ENCODE results near the gene ATG3.
"Not testable (repeated sequence)": the region's sequence is repeated elsewhere in the genome, so short reads cannot be mapped to it uniquely, and the experiment has no call there.

Gene ATG3

GRCh38 chr3:112498914-112499711 is 62.6 kb downstream of the ATG3 start, which contains the start of gene BTLA:
Gene BTLA (minus strand): TSS chr3:112499472. CDS start chr3:112499358, 114 bp downstream.
- Histone ChIP-seq H3K4me1 (ENCODE audit: control insufficient read depth, insufficient read depth, low read length) (no peaks in the 10 kb centered on the region), H3K27me3 (ENCODE audit: control insufficient read depth in 1 of 2, insufficient read depth in 2 of 2, low read length in 2 of 2) (no peaks in the 10 kb centered on the region), H3K4me3 (ENCODE audit: low read length in 2 of 2) (no peak within 1 kb of the TSS), H3K9me3 (ENCODE audit: control insufficient read depth in 2 of 2, low read length in 2 of 2) (no peaks in the 10 kb centered on the region), H3K27ac (ENCODE audit: low read length) (no peak within 1 kb of the TSS), H3K36me3 (ENCODE audit: control insufficient read depth in 2 of 2, insufficient read depth in 2 of 2, low read length in 2 of 2) (no peaks in the 10 kb centered on the region), H3K9ac (ENCODE audit: low read length in 2 of 2) (no peak within 1 kb of the TSS)

GRCh38 chr3:112497897-112498548 is 63.7 kb downstream of the ATG3 start:
- Histone ChIP-seq H3K4me3 (ENCODE audit: low read length in 2 of 2) (no peak overlapping the region), H3K9ac (ENCODE audit: low read length in 2 of 2) (no peak overlapping the region), H3K27me3 (ENCODE audit: control insufficient read depth in 1 of 2, insufficient read depth in 2 of 2, low read length in 2 of 2) (no peaks in the 10 kb centered on the region), H3K4me1 (ENCODE audit: control insufficient read depth, insufficient read depth, low read length) (no peaks in the 10 kb centered on the region), H3K36me3 (ENCODE audit: control insufficient read depth in 2 of 2, insufficient read depth in 2 of 2, low read length in 2 of 2) (no peaks in the 10 kb centered on the region), H3K9me3 (ENCODE audit: control insufficient read depth in 2 of 2, low read length in 2 of 2) (no peaks in the 10 kb centered on the region), H3K27ac (ENCODE audit: low read length) (no peak overlapping the region)

DNA sequence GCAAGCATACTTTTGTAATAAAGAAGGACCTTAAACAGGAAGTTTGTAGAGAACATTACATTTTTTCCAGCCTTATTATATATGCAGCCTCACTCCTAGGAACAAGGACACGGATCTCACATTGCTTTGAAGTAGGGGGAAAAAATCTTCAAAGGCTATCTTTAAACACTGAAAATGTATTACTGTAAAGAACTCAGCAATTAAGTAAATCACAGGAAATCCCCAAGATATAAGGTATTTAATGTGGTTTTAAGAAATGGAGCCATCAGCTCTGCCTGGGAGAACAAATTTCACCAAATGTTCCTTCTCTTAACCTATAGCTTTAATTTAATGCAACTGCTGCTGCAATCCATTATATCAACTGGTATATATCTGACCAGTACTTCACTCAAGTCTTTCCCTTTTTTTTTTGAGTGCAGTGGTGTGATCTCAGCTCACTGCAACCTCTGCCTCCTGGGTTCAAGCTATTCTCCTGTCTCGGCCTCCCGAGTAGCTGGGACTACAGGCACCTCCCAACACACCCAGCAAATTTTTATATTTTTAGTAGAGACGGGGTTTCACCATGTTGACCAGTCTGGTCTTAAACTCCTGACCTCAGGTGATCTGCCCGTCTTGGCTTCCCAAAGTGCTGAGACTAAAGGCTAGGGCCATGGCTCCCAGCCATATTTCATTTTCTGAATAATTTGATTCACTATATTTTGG is 65.2 kb downstream of the ATG3 start:
- H3K4me1 ChIP-seq (ENCODE audit: control insufficient read depth, insufficient read depth, low read length), result no peaks in the 10 kb centered on the region
- no peaks in the 10 kb centered on the region for H3K9me3 ChIP-seq (ENCODE audit: control insufficient read depth in 2 of 2, low read length in 2 of 2)
- H3K9ac ChIP-seq (ENCODE audit: low read length in 2 of 2), result no peak overlapping the region
- H3K36me3 ChIP-seq (ENCODE audit: control insufficient read depth in 2 of 2, insufficient read depth in 2 of 2, low read length in 2 of 2), result no peaks in the 10 kb centered on the region
- no peak overlapping the region for H3K27ac ChIP-seq (ENCODE audit: low read length)
- H3K4me3 ChIP-seq (ENCODE audit: low read length in 2 of 2), result no peak overlapping the region
- no peaks in the 10 kb centered on the region for H3K27me3 ChIP-seq (ENCODE audit: control insufficient read depth in 1 of 2, insufficient read depth in 2 of 2, low read length in 2 of 2)

- H3K4me3 ChIP-seq (ENCODE audit: low read length in 2 of 2); H3K27me3 ChIP-seq (ENCODE audit: control insufficient read depth in 1 of 2, insufficient read depth in 2 of 2, low read length in 2 of 2); H3K9ac ChIP-seq (ENCODE audit: low read length in 2 of 2); H3K27ac ChIP-seq (ENCODE audit: low read length); H3K4me1 ChIP-seq (ENCODE audit: control insufficient read depth, insufficient read depth, low read length); H3K36me3 ChIP-seq (ENCODE audit: control insufficient read depth in 2 of 2, insufficient read depth in 2 of 2, low read length in 2 of 2); H3K9me3 ChIP-seq (ENCODE audit: control insufficient read depth in 2 of 2, low read length in 2 of 2): not testable (repeated sequence)
These were observed 67.4 kb downstream of the ATG3 start for GRCh38 chr3:112494448-112494767.

DNA sequence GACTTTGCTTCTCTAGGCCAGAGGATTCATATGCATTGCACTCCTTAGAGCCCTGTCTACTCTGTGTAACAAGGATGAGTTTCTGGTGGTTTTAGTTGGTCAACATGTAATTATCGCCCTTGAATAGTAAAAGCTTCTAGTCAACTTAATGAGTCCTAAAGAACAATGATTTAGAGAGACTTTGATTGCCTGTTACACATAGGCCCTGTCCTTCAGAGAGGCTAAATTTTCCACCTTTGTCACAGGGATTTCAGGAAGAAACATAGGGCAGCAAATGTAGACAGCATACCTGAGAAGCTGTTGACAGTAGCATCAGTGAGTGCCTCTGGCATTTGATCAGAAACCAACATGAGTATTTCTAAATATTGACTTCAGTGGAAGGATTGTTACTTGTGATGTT is 69.6 kb downstream of the ATG3 start:
- Histone ChIP-seq H3K4me1 (ENCODE audit: control insufficient read depth, insufficient read depth, low read length) (no peaks in the 10 kb centered on the region), H3K9me3 (ENCODE audit: control insufficient read depth in 2 of 2, low read length in 2 of 2) (no peaks in the 10 kb centered on the region), H3K4me3 (ENCODE audit: low read length in 2 of 2) (no peak overlapping the region), H3K27me3 (ENCODE audit: control insufficient read depth in 1 of 2, insufficient read depth in 2 of 2, low read length in 2 of 2) (no peaks in the 10 kb centered on the region), H3K27ac (ENCODE audit: low read length) (no peak overlapping the region), H3K36me3 (ENCODE audit: control insufficient read depth in 2 of 2, insufficient read depth in 2 of 2, low read length in 2 of 2) (no peaks in the 10 kb centered on the region), H3K9ac (ENCODE audit: low read length in 2 of 2) (no peak overlapping the region)

- no peaks in the 10 kb centered on the region for H3K36me3 ChIP-seq (ENCODE audit: control insufficient read depth in 2 of 2, insufficient read depth in 2 of 2, low read length in 2 of 2)
- H3K4me1 ChIP-seq (ENCODE audit: control insufficient read depth, insufficient read depth, low read length), result no peaks in the 10 kb centered on the region
- H3K27ac ChIP-seq (ENCODE audit: low read length), result no peak overlapping the region
- H3K9ac ChIP-seq (ENCODE audit: low read length in 2 of 2), result no peak overlapping the region
- H3K9me3 ChIP-seq (ENCODE audit: control insufficient read depth in 2 of 2, low read length in 2 of 2), result no peaks in the 10 kb centered on the region
- no peak overlapping the region for H3K4me3 ChIP-seq (ENCODE audit: low read length in 2 of 2)
- no peaks in the 10 kb centered on the region for H3K27me3 ChIP-seq (ENCODE audit: control insufficient read depth in 1 of 2, insufficient read depth in 2 of 2, low read length in 2 of 2)
These were observed 70.4 kb downstream of the ATG3 start for GRCh38 chr3:112491373-112491772.

- Histone ChIP-seq H3K4me3 (ENCODE audit: low read length in 2 of 2) (no peak overlapping the region), H3K27ac (ENCODE audit: low read length) (no peak overlapping the region), H3K9me3 (ENCODE audit: control insufficient read depth in 2 of 2, low read length in 2 of 2) (no peaks in the 10 kb centered on the region), H3K27me3 (ENCODE audit: control insufficient read depth in 1 of 2, insufficient read depth in 2 of 2, low read length in 2 of 2) (no peaks in the 10 kb centered on the region), H3K36me3 (ENCODE audit: control insufficient read depth in 2 of 2, insufficient read depth in 2 of 2, low read length in 2 of 2) (no peaks in the 10 kb centered on the region), H3K9ac (ENCODE audit: low read length in 2 of 2) (no peak overlapping the region), H3K4me1 (ENCODE audit: control insufficient read depth, insufficient read depth, low read length) (no peaks in the 10 kb centered on the region)
These were observed 71.9 kb downstream of the ATG3 start for GRCh38 chr3:112489674-112490479.

GRCh38 chr3:112486811-112487505 is 74.8 kb downstream of the ATG3 start:
- no peak overlapping the region for H3K27ac ChIP-seq (ENCODE audit: low read length)
- no peaks in the 10 kb centered on the region for H3K27me3 ChIP-seq (ENCODE audit: control insufficient read depth in 1 of 2, insufficient read depth in 2 of 2, low read length in 2 of 2)
- no peak overlapping the region for H3K4me3 ChIP-seq (ENCODE audit: low read length in 2 of 2)
- H3K9me3 ChIP-seq (ENCODE audit: control insufficient read depth in 2 of 2, low read length in 2 of 2), result no peaks in the 10 kb centered on the region
- no peaks in the 10 kb centered on the region for H3K36me3 ChIP-seq (ENCODE audit: control insufficient read depth in 2 of 2, insufficient read depth in 2 of 2, low read length in 2 of 2)
- H3K9ac ChIP-seq (ENCODE audit: low read length in 2 of 2), result no peak overlapping the region
- no peaks in the 10 kb centered on the region for H3K4me1 ChIP-seq (ENCODE audit: control insufficient read depth, insufficient read depth, low read length)

- Histone ChIP-seq H3K9me3 (ENCODE audit: control insufficient read depth in 2 of 2, low read length in 2 of 2) (no peaks in the 10 kb centered on the region), H3K4me1 (ENCODE audit: control insufficient read depth, insufficient read depth, low read length) (no peaks in the 10 kb centered on the region), H3K9ac (ENCODE audit: low read length in 2 of 2) (no peak overlapping the region), H3K27me3 (ENCODE audit: control insufficient read depth in 1 of 2, insufficient read depth in 2 of 2, low read length in 2 of 2) (no peaks in the 10 kb centered on the region), H3K27ac (ENCODE audit: low read length) (no peak overlapping the region), H3K4me3 (ENCODE audit: low read length in 2 of 2) (no peak overlapping the region), H3K36me3 (ENCODE audit: control insufficient read depth in 2 of 2, insufficient read depth in 2 of 2, low read length in 2 of 2) (no peaks in the 10 kb centered on the region)
These were observed 77.4 kb downstream of the ATG3 start for GRCh38 chr3:112484352-112484751.

DNA sequence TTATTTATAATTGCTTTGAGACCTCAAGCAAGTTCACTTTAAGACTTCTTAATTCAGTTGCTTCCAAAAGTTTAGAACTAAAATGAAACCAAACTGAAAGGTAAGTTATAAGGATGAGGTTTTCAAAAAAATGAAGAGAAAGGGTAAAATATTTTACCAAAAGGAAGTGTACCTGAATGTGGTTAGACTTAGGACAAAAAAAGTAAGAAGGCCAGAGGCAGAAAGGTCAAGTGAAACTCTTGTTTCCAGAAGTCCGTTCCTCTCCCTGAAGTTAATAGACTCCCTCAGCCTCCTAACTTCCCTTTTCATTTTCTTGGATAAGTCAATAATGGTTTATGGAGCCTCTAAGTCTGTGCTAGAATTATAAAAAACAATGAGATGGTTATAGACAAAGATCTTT is 79.1 kb downstream of the ATG3 start:
- H3K4me3 ChIP-seq (ENCODE audit: low read length in 2 of 2), result no peak overlapping the region
- H3K27ac ChIP-seq (ENCODE audit: low read length), result no peak overlapping the region
- H3K9ac ChIP-seq (ENCODE audit: low read length in 2 of 2), result no peak overlapping the region
- H3K4me1 ChIP-seq (ENCODE audit: control insufficient read depth, insufficient read depth, low read length), result no peaks in the 10 kb centered on the region
- no peaks in the 10 kb centered on the region for H3K36me3 ChIP-seq (ENCODE audit: control insufficient read depth in 2 of 2, insufficient read depth in 2 of 2, low read length in 2 of 2)
- H3K9me3 ChIP-seq (ENCODE audit: control insufficient read depth in 2 of 2, low read length in 2 of 2), result no peaks in the 10 kb centered on the region
- H3K27me3 ChIP-seq (ENCODE audit: control insufficient read depth in 1 of 2, insufficient read depth in 2 of 2, low read length in 2 of 2), result no peaks in the 10 kb centered on the region
